HK-2 (cell line): ENCODE results near the gene IFIT2.
"Not testable (repeated sequence)": the region's sequence is repeated elsewhere in the genome, so short reads cannot be mapped to it uniquely, and the experiment has no call there.

Experiments used
- DNase-seq: peaks from one replicate; pipeline ENCODE4 v3.0.0-alpha.2; 2018; ENCODE audit not compliant: unreplicated experiment

IFIT2 gene, protein sequence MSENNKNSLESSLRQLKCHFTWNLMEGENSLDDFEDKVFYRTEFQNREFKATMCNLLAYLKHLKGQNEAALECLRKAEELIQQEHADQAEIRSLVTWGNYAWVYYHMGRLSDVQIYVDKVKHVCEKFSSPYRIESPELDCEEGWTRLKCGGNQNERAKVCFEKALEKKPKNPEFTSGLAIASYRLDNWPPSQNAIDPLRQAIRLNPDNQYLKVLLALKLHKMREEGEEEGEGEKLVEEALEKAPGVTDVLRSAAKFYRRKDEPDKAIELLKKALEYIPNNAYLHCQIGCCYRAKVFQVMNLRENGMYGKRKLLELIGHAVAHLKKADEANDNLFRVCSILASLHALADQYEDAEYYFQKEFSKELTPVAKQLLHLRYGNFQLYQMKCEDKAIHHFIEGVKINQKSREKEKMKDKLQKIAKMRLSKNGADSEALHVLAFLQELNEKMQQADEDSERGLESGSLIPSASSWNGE

DNA sequence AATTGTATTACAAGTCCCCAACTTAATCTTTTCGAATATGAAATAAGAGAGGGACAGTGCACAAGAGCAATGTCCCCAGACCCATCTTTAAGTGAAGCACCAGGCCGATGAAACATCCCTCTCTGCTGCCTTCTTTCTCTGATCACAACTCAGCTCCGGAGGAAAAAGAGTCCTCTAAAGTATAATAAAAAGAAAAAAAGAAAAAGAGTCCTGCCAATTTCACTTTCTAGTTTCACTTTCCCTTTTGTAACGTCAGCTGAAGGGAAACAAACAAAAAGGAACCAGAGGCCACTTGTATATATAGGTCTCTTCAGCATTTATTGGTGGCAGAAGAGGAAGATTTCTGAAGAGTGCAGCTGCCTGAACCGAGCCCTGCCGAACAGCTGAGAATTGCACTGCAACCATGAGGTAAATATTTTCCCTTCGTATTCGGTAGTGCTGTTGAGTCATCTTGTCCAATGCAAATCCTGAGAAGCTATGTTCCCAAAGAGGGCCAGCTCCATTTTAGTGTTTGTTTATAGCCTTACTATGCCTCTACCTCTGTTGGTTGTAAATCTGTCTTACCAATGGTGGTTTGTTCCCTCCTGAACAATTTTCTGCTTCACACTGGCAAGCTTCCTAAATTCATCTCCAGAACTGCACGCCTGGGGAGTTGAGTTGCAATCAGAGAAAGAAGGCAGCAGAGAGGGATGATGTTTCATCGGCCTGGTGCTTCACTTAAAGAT lies at the start of gene IFIT2:
Gene IFIT2, plus strand, starts transcription at position 326 of the 725 bp plus-strand sequence. Its CDS starts 78 bp downstream, at position 404.
- peak; percentile 29 for DNase-seq

DNA sequence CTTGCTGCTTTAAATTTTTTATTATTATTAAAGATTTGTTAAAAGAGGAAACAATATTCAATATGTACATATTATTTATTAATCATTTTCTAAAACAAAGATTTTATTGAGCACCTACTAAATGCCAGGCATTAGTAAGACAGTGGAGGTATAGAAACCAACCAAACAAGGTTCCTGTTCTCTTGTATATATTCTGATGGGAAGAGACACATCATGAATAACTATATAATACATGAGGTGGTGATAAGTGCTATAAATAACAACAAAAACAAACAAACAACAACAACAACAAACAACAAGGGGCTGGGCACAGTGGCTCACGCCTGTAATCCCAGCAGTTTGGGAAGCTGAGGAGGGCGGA lies 49.6 kb upstream of the IFIT2 start:
- no peak for DNase-seq

DNA sequence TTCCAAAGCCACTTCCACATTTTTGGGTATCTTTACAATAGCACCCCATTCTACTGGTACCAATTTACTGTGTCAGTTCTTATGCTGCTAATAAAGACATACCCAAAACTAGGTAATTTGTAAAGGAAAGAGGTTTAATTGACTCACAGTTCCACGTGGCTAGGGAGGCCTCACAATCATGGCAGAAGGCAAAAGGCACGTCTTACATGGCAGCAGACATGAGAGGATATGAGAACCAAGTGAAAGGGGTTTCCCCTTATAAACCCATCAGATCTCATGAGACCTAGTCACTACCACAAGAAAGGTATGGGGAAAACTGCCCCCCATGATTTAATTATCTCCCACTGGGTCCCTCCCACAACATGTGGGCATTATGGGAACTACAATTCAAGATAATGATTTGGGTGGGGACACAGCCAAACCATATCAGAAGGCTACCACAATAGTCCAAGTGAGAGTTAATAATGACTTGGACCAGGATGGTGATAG lies 46.7 kb upstream of the IFIT2 start:
- not testable (repeated sequence) for DNase-seq

DNA sequence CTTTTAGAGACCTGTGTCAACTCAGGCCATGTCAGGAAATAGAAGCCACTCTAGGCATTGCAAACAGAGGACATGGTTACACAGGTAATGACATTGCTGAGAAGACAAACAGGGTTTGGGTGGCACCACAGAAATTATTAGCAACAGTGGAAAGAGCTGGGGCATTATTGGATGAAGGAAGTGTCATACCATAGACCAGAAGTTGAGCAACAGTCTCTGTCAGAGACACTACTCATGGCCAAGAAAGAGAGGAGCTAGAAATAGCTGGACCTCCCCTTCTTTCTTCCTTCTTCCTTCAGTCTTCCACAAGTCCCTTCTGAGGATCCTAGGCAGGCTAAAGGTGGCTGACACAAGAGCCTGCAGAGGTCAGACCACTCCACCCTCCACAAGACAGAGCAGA lies 46.1 kb upstream of the IFIT2 start:
- no peak for DNase-seq

DNA sequence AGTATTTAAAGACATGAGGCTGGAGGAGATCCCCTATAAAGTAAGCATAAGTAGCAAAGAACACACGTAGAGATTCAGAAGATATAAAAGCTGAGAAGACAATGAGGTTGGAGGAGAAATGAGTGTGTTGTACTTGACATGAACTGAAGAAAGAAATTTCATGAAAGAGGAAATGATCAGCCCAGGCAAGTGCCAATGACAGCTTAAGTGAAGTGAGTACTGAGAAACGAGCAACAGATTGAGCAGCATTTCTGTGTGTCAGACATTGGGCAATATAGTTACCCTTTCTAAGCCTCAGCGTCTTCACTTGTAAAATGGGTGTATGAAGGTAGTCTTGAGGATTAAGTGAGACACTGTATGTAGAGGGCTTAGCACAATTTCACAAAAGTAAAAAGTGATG lies 45.5 kb upstream of the IFIT2 start:
- no peak for DNase-seq

DNA sequence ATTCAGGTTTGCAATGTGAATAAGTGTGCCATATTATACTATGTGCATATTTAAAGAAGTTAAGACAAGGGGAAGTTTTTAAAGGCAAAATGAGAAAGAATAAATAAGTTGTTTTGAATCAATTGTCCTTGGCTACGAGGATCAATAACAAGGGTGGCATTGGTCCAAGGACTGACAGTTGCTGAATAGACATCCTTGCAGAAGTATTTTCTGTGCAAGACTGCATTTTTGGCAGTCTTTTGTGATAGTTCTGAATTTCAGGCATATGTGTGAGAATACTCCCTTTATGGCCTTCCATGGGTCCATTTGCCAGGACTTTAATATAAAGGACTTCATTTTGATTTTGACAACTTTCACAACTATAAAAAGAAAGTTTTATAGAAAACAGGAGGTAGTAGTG lies 44.9 kb upstream of the IFIT2 start:
- no peak for DNase-seq

DNA sequence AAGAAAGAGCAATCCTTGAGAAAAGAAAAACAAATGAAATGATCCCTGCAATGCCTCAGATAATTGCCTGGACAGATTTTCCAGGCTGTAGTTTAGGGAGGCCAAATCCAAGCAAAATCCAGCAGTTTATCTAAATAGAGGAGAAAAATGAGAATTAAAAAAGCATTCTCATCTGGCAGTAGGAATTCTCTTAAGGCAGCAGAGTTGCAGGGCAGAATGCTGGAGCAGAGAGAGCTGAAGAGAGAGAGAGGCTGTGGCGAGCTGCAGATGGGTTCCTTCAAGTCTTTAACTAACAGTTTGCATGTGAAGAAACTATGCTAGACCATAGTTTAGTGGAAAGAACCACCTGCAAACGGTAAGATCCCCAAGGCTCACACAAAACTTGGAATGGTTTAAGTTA lies 44.3 kb upstream of the IFIT2 start:
- DNase-seq = no peak

DNA sequence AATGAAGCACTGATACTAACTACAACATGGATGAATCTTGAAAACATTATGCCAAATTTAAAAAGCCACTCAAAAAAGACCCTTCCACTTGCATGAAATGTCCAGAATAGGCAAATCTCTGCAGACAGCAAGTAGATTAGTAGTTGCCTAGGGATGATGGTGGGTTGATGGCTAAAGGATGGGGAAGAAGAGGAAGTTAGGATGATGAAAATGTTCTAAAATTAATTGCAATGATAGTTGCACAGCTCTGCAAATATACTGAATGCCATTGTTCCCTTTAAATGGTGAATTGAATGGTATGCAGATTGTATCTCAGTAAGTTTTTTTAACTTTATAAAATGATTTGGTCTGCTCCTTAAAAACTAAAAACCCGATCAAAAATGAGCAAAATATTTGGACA lies 43.0 kb upstream of the IFIT2 start:
- no peak for DNase-seq

DNA sequence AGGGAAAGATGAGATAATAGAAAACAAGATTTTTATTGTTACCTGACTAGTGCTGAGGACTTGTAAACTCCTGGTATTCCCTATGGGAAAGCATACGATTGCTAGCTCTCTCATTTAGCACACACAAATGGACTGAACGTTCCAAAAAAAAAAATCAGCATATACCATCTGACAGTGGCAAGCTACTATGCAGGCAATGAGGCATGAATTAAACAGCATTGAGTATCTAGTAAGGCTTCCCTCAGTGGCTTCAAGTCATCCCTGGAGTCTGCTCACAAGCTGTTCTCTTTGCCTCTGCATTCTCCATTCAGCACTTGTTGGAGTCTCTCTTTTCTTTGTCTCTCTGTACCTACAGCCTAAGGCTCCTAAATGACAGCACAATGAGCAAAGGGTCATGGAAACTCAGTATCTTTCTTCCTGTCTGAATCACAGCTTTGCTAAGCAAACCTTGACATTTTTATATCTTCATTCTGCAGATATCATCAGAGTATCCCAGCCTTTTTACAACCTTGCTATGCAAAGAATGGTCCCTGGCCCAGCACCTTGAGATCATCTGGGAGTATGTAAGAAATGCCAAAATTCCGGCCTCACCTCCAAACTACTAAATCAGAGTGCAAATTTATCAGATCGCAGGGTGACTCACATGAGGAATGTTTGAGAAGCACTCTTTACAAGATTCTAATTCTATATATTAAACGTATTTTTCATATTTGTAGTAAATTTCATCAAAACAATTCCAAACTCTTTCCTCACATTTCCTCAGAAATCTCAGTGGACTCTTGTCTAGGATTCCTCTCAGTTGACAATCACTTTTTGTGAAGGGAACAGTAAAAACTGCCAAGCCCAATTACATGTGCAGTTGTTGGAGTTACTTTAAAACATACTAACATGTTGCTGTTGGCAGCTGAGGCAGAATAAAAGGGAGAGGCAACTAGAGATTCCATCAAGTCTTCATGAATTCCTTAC lies 39.5 kb upstream of the IFIT2 start:
- DNase-seq = no peak

DNA sequence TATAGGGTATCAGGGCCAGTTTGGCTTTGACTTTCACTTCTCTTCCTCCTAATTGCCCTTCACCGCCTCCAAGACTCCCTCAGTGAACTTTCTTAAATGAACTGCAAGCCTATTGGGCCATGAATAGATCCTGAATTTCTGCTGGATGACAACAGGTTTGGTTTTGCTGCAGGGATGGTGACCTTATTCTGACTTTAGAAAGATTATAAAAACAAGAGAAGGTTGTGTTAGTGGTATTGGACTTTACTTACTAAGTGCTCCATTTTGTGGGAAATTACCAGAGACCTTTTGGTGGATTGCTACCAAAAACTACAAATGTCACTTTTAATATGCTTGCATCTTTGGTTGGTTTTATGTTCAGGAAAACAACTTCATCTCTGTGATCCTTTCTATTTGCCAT lies 38.8 kb upstream of the IFIT2 start:
- no peak for DNase-seq

DNA sequence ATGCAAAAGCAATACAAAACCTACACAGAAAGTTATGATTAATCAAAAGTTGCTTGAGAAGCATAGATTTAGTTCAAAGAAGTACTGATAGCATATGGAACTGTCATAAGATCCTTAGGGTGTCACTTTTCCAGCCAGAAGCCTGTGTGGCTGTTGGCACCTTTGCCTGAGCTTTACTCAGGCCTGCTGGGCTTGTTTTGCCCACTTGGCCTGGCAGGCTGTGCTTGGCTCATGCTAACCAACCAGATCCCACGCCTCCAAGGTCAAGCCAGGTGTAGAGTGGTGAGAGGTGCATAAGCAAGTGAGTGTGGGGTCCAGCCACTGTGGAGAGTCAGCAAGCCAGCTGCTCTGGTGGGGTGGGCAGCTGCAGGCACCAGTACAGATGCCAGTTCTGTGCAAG lies 38.3 kb upstream of the IFIT2 start:
- DNase-seq = no peak

DNA sequence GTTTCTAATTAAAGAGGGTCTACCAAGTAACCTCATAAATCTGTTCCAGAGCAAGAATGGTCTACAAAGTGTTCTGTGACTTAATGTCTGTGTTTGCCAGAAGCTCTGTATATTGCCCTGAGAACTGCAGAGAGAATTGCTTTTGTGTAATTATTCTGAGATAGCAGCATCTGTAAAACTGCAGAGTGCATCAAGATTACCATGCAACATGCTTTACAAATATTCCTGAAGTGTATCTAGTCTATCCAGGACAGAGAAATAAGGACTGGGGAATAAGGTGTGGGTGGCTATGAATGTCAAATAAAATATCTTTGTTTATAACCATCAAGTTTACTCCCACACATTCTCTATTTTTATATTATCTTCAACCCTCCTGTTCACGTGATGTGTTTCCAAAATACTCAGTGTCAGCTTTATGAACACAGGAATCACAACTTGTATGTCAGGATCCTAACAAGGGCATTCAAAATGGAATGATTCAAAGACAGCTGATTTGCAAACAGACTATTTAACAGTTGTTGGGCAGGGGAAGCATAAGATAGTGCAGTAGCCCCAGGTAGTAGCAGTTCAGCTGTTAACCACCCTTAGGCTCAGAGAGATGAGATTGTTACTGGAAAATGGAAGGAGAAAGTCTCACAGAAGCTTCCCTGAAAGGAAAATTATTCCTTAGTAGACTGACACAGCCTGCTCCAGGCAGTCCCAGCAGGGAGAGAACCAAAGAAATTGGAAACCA lies 35.0 kb upstream of the IFIT2 start:
- no peak for DNase-seq

DNA sequence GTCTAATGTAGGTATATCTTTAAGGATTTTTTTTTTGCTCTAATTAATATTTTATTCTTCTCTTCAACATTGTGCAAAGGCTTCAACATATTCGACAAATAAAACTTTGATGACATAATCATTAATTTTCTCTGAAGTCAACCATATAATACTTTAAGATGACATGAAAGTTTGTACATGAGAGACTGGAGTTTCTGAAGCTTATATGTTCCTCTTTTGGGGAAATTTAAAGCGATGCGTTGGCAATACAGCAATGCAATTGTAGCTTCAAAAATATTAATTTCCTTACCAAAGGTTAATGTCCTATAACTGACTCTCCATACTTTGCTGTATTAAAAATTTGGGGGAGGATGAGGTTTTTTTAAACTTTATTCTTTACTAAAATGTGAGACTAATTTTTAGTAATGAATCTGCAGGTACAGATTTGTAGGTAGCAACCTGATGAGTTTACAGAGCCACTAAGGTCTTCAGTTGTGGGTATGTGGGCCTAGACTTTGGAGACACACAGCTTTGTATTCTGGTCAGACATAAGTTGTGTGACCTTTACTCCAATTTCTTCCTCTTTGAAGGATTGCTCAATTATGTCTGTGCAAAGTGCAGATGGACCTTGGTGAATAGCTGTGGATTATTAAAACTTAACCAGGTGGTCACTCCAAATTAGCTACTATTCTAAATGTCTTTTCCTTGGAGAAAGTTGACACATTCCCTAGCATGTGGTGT lies 32.3 kb upstream of the IFIT2 start:
- DNase-seq = no peak

DNA sequence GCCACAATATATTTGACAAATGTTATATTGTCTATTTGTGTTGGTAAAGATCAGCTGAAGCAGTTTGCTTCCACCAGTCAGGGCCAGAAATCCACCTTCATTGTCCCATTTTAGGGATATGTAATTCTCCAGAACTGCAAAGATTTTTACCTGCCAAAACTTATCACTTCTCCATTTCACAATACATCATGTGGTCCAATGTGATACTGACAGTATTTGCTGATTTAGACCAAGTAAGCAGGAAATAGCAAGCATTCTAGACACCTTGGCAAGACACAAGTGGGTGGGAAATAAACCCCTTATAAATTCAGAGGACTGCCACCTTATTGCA lies 31.7 kb upstream of the IFIT2 start:
- DNase-seq = no peak

DNA sequence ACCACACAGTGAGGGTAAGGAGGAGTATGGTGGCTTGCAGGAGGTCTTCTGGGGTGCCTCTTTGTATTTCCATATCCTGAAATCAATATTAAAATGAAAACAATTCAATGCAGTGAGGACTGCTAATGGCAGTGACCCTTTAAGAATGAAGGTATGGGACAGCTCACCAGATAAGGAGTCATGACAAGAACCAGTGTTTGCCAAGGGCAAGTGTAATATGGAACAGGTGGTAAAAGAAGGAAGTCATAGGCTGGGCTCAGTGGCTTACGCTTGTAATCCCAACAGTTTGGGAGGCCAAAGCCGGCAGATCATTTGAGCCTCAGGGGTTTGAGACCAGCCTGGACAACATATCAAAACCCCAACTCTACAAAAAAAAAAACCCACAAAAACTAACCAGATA lies 30.3 kb upstream of the IFIT2 start:
- DNase-seq = no peak

DNA sequence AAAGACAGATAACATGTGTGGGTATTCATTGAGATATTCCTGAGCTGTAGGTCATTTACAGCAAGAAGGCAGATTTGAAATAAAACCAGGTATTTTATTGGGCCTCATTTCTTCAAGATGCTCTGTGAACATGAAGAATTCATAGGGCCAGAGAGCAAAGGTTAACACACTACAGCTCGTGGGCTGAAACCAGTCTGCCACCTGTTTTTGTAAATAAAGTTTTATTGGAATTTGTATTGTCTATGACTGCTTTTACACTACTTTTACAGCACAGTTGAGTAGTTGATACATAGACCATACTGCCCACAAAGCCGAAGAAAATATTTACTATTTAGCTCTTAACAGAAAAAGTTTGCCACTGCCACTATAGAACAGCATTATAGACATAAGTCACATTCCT lies 28.2 kb upstream of the IFIT2 start:
- no peak for DNase-seq

DNA sequence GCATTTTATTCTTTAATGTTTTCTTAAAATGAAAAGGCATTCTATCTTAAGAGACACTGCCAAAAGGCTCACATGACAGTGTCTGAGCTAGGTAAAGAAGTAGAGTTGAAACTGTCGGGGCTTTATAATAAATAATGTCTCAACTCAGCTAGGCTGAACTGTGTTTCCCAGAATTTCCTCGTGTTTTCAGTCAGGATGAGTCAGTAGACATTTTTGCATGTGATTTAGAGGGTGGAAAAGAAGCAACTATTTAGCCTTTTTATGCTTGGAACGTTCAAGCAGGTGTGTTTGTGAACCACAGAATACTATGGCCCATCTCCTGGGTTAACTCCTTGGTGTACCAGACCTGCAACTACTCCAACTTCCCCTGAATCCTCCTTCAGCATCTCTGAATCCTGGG lies 26.9 kb upstream of the IFIT2 start:
- DNase-seq = no peak

DNA sequence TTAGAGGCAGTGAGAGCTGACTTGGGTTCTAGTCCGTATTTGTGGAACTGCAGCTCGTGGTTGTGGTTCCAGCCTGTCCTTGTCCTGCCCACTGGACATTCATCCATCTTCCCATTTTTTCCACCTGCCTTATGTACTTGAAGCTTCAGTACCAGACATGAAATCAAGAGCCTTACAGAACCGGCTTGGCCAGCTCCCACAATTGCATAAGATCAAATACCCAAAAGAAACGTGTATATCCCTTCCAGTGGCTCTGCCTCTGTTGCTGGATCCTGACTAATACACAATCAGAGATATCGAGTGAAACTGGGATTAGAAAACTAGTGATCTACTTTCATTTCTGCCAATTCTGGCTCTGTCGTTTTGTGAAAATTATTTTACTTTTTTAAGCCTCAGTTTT lies 26.5 kb upstream of the IFIT2 start:
- no peak for DNase-seq

DNA sequence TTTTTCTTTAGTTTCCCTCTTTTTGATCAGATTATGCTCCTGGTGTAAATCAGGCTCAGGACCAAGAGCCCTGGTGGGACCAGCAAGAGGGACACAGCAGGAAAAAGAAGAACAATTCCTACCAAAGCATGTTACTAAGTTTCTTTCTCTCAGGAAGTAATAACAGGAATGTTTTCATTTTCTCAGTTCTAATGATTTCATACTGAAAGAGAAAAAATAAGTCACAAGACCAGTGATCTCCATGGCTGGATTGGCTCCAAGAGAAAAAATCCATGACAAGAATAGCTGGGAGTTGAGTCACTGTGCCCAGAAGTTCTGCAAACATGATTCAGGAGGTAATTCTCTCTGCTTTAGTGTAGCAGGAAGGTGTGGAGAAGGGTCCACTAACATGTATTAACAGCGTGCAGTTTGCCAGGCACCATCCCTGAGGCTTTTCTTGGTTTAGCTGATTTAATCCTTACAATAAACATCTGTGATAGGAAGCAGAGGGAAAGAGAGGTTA lies 23.8 kb upstream of the IFIT2 start:
- peak; percentile 73 for DNase-seq

DNA sequence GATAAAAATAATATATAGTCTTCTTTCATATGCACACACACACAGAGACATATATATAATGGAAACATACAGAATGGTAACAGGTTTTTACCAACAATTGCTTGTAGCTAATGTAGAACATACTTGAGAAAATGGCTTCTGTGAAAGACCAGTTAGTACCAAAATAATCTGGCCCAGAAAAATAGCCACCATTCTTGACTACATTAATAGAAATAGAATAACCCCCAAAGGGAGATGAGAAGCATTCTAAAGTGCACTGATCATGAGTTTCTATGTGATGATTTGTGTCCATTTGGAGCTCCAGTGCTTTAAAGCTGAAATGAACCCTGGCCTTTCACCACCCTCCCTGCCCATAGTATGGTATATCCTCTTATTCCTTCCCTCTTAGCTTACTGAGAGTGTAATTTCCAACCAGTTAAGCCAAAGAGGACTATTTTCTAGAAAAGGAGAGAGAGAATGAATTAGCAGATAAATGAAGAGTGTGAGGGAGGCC lies 22.9 kb upstream of the IFIT2 start:
- no peak for DNase-seq
